ENCODE data around the gene GRM7.

GRM7 gene

DNA sequence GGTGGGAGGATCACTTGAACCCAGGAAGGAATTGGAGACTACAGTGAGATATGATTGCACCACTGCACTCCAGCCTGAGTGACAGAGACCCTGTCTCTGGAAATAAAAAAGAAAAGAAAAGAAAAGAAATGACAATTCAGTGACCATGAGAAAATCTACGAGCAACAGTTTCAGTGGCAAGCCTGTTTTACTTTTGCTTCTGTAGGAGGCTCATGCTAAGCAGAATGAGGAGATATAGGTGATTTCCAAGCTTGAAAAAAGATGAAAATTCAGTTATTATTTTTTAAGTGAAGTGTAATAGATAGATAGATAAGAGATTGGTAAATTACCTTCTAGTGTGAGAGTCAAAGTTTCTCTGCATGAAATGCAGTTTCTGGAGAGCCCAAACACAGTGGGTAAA, 651.1 kb downstream of the GRM7 start:
- no peak for DNase-seq

DNA sequence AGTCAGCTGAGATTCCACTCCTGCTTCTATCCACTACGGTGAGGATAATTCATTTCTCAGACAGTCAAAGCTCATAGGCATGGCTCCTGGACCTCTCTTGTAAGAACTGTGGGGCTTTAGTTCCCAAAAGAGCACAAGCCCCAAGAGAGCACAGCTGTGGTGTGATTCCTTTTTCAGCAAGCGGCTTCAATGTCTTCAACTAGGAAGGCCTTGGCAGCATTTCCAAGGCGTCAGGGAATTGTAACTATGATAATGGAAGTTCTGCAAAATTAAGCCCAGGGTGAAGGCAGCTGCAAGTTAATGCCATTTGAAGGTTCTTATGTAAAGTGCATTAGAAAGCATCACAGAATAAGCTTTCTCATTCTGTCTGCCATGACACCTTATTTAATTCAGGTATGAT, 657.1 kb downstream of the GRM7 start:
- peak; percentile 24 for DNase-seq

GRCh38 chr3:7518456-7518855, 657.5 kb downstream of the GRM7 start:
- peak; percentile 73 for DNase-seq

DNA sequence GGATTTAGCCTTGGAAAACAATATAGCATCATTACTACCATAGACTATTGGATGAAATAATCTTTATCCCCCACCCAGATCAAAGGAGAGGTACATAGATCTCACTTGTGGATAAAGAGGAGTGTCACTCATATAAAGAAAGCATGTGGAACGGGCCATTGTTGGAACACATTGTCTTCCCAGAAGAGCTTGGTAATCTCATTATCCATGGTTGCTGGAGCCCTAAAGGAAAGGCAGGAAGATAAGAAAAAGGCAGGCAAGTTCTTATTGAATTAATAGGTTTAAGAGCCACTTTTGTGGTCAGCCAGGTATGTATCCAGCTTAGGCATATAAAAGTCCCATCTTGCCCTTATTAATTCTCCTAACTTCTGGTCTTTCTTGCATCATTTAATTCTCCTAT, 659.1 kb downstream of the GRM7 start:
- DNase-seq = no peak

GRCh38 chr3:7520593-7520992, 659.7 kb downstream of the GRM7 start:
- DNase-seq = no peak

- peak; percentile 78 for DNase-seq
Measured at GRCh38 chr3:7536510-7536909, 675.6 kb downstream of the GRM7 start.

- peak; percentile 50 for DNase-seq
Measured at GRCh38 chr3:7536921-7537320, 676.0 kb downstream of the GRM7 start.

DNA sequence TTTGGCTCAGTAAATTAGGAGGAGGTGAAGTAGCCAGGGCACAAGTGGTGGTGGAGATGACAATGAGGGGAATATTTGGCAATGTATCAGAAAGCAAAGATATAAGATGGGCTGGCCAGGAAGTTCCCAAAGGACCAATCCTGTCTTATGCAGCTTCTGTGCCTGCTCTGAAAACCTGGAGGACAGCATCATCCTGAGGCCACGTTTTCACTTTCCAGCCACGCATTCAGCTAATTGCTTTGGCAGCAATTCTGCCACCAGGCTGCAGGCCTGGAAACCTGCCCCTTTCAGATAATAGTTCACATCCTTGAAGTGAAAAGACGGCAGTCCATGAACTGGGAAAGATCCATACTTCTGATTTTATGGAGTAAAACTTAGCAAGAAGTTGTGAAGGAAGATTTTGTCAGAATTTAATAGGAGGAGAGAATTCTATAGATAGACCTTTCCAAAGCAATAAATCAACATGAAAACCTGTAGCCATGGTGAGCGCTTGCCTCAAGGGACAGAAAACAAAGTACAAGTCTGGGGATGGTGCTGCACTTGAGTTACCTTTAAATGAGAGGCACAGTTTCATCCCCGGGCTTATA, 682.5 kb downstream of the GRM7 start:
- peak; percentile 65 for DNase-seq

DNA sequence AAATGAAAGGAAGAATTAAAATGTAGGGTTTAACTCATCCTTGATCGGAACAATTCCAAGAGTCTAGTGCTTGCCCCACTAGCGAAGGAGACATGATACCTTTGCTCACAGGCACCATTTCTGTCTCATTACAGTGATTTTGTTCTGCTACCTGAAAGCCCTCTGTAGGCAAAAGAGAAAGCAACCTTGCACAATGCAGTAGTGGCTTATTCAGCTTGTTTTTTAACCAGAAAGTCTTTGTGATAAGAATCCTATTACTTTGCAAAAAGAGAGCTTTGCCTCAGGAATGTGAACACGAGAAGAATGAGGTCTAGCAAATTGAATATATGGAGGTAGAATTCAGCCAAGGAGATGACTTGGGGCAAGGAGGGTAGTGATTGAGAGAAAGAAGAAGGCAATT, 684.4 kb downstream of the GRM7 start:
- no peak for DNase-seq

- peak; percentile 48 for DNase-seq
Measured at GRCh38 chr3:7546253-7546652, 685.3 kb downstream of the GRM7 start.

GRCh38 chr3:7547826-7548225, 686.9 kb downstream of the GRM7 start:
- no peak for DNase-seq

GRCh38 chr3:7562892-7563291, 702.0 kb downstream of the GRM7 start:
- DNase-seq = no peak

DNA sequence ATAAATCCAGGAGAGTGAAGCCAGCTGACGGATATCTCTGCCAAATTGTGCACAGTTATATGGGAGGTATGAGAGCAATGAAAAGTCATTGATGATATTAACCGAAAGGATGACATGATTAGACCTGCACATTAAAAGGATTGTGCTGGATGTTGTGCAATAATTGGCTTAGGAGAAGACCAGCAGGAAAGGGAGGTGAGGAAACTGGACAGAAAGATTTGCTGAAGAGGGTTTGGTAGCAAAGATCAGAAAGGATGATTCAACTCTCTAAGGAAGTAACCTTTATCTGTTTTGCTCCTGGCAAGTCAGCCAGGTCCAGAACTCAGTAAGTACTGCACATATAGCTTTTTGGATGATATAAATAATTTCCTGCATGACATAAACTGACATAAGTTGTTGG, 704.7 kb downstream of the GRM7 start:
- no peak for DNase-seq

- DNase-seq = no peak
Measured at GRCh38 chr3:7567160-7567559, 706.2 kb downstream of the GRM7 start.

- no peak for DNase-seq
Measured at GRCh38 chr3:7568526-7569184, 707.7 kb downstream of the GRM7 start.

GRCh38 chr3:7573330-7573729, 712.4 kb downstream of the GRM7 start:
- DNase-seq = no peak

DNA sequence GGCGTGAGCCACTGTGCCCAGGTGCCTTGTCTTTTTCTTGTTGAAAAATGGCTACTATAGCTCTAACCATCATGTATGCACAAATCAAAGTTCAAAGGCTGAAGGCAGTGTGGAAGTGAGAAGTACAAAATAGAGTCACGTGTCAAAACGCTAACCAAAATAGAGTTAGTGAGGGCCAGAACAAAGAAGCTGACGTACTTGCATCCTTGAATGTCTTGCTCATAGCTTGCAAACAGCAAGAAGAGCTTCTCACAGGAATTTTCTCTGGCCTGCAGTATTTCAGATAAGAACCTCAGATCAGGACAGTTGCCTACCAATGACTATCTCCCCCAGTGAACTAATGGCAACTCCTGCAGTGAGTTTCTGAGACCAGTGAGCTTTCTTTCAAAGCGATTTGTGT, 713.5 kb downstream of the GRM7 start:
- no peak for DNase-seq

- DNase-seq = no peak
Measured at GRCh38 chr3:7576071-7576470, 715.2 kb downstream of the GRM7 start.

DNA sequence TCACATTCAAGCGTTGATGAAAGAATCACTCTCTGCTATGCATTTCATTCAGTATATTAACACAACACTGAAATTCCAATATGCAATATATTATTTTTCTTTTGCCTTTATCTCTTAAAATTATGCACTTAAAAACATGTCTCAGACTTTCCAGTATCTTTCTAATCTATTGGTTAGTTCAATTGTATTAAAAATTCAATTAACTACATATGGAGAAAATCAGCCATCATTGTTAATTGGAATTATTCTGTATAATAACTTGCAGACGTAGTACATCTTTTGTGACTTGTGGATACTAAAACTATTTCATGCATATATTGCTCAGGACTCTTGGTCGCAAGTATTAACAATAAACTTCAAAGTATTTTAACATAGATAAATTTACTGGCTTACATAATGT, 715.6 kb downstream of the GRM7 start:
- no peak for DNase-seq

- DNase-seq = no peak
Measured at GRCh38 chr3:7577513-7577912, 716.6 kb downstream of the GRM7 start.

- DNase-seq = no peak
Measured at GRCh38 chr3:7581831-7582230, 720.9 kb downstream of the GRM7 start.

- DNase-seq = no peak
Measured at GRCh38 chr3:7585052-7585451, 724.1 kb downstream of the GRM7 start.

GRCh38 chr3:7588236-7588635, 727.3 kb downstream of the GRM7 start:
- DNase-seq = no peak

DNA sequence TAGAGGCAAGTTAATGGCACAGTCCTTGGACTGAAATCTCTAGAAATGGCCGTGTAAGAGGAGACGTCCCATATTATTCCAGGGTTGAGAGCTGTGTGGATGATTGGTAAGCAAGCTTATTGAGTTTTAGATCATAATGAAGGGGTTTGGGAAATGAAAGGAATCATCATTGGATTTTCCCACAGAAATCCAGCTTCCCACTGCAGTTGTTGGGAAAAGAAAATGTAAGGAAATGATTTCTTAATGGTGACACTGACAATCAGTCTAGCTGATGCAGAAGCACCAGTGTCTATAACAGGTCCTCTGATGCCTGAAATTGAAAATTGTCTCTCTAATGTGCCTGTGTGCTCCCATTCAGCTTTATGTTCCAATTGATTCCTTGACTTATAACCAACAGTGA, 728.6 kb downstream of the GRM7 start:
- no peak for DNase-seq

GRCh38 chr3:7602297-7602696, 741.4 kb downstream of the GRM7 start:
- no peak for DNase-seq

All from NCI-H69 (cell line).